ENCODE data around the gene CSTF2T. TPM values are rescaled to one million over a fixed set of nuclear protein-coding genes. Genes with fewer than 3 reads are reported as not detected.

CSTF2T gene
- total and polyA plus RNA-seq, 4 donors, result 6.2 to 25.3 (median 16.4) TPM

DNA sequence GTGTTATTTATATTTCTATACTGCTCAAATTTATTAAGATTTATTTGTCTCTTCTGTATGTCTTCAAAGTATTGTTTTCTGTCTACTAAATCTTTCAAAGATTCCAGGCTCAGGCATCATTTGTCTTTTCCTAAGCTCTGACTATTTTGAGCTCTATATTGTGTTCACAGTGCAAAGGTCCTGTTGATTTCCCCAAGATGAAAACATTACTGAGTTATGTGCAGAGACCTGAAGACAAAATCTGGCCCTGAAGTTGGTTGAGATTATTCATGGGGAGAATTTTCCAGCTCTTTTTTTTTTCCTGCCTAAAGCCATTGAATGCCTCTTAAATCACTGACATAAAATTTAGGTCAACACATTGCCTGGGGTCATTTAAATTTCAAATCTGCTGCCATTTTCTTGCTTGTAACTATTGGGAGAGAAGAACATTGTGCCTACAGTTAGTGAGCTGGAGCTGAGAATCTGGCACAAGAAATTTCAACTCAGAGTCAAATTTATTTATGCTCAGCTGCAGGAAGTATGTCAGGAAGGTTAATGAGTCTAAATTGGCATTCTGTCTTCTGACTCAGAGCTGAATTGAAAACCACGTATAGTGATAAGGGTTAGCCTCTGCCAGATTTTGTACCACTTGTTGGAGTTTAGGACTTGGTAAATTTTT lies 31.6 kb downstream of the CSTF2T start:
- Histone ChIP-seq H3K4me3 (no peak overlapping the region), H3K27me3 (ENCODE audit: control insufficient read depth in 3 of 3, insufficient read depth in 3 of 3, low read length in 2 of 3) (no peaks in the 10 kb centered on the region), H3K36me3 (ENCODE audit: control insufficient read depth in 4 of 4, insufficient read depth in 4 of 4, low read length in 4 of 4) (no peaks in the 10 kb centered on the region), H3K4me1 (ENCODE audit: control insufficient read depth in 5 of 5, insufficient read depth in 5 of 5, low read length in 5 of 5) (peaks cover 0 to 8% (median 0%) of the 10 kb centered on the region in 5 donors), H3K9me3 (ENCODE audit: control insufficient read depth in 4 of 4, insufficient read depth in 3 of 4, low read length in 3 of 4) (no peaks in the 10 kb centered on the region), H3K27ac (ENCODE audit: low read depth in 1 of 2, low read length in 1 of 2) (peak overlapping the region in 1 of 2 donors; percentile 23), H3K9ac (ENCODE audit: insufficient read depth in 1 of 2, low read length in 2 of 2) (no peak overlapping the region)
- WGBS, 2 donors, result 5 to 7% methylated on average over 1 of the region's 1 CpG
- TF ChIP-seq, protein P1, sequence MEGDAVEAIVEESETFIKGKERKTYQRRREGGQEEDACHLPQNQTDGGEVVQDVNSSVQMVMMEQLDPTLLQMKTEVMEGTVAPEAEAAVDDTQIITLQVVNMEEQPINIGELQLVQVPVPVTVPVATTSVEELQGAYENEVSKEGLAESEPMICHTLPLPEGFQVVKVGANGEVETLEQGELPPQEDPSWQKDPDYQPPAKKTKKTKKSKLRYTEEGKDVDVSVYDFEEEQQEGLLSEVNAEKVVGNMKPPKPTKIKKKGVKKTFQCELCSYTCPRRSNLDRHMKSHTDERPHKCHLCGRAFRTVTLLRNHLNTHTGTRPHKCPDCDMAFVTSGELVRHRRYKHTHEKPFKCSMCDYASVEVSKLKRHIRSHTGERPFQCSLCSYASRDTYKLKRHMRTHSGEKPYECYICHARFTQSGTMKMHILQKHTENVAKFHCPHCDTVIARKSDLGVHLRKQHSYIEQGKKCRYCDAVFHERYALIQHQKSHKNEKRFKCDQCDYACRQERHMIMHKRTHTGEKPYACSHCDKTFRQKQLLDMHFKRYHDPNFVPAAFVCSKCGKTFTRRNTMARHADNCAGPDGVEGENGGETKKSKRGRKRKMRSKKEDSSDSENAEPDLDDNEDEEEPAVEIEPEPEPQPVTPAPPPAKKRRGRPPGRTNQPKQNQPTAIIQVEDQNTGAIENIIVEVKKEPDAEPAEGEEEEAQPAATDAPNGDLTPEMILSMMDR (IDR thresholded peaks at IDR 0.05; ENCODE audit: control extremely low read depth, extremely low read depth), result no peak
- DNase-seq (peak in 1 of 3 donors; percentile 13), ATAC-seq (ENCODE audit: insufficient read depth, low FRiP score) (no peak)

DNA sequence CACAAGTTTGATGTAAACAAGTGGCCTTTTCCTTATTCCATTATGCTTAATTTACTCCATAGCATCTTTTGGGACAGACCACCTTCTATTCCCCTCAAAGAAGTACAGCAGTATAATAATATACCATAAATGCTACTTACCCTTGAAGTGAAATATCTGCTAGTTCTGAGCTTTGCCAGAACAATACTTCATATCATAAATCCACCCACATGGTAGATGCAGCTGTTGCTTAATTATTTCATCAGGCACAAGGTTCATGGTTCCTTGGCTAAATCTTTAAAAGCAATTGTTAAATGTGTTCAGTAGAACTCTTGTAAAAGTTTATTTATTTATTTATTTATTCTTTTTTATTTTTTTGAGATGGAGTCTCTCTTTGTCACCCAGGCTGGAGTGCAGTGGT lies 32.9 kb downstream of the CSTF2T start:
- DNase-seq, result no peak
- no peaks in the 10 kb centered on the region for H3K36me3 ChIP-seq (ENCODE audit: control insufficient read depth in 4 of 4, insufficient read depth in 4 of 4, low read length in 4 of 4)
- no peak for ATAC-seq (ENCODE audit: insufficient read depth, low FRiP score)
- H3K9me3 ChIP-seq (ENCODE audit: control insufficient read depth in 4 of 4, insufficient read depth in 3 of 4, low read length in 3 of 4), result no peaks in the 10 kb centered on the region
- no peak overlapping the region for H3K27ac ChIP-seq (ENCODE audit: low read depth in 1 of 2, low read length in 1 of 2)
- peaks cover 0 to 8% (median 0%) of the 10 kb centered on the region in 5 donors for H3K4me1 ChIP-seq (ENCODE audit: control insufficient read depth in 5 of 5, insufficient read depth in 5 of 5, low read length in 5 of 5)
- H3K27me3 ChIP-seq (ENCODE audit: control insufficient read depth in 3 of 3, insufficient read depth in 3 of 3, low read length in 2 of 3), result no peaks in the 10 kb centered on the region
- TF ChIP-seq, protein P1 (IDR thresholded peaks at IDR 0.05; ENCODE audit: control extremely low read depth, extremely low read depth), result no peak
- H3K4me3 ChIP-seq, result no peak overlapping the region
- no peak overlapping the region for H3K9ac ChIP-seq (ENCODE audit: insufficient read depth in 1 of 2, low read length in 2 of 2)

DNA sequence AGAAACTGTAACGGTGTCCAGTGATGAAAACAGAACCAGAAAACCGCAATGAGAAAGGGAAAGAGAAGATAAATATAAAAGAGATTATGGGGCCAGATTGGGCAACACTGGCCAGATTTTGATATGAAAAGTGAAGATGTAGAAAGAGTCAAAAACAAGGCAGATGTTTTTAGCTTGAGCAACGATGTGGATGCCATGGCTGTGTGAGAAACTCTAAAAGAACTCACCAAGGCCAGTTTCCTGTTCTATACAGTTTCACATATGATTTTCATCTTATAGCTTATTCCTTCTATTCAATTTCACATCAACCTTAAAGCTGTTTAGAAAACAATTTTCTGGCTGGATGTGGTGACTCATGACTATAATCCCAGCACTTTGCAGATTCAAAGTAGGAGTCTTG lies 36.3 kb downstream of the CSTF2T start:
- Histone ChIP-seq H3K9me3 (ENCODE audit: control insufficient read depth in 4 of 4, insufficient read depth in 3 of 4, low read length in 3 of 4) (no peaks in the 10 kb centered on the region), H3K27me3 (ENCODE audit: control insufficient read depth in 3 of 3, insufficient read depth in 3 of 3, low read length in 2 of 3) (no peaks in the 10 kb centered on the region), H3K4me1 (ENCODE audit: control insufficient read depth in 5 of 5, insufficient read depth in 5 of 5, low read length in 5 of 5) (peaks cover 0 to 5% (median 0%) of the 10 kb centered on the region in 5 donors), H3K36me3 (ENCODE audit: control insufficient read depth in 4 of 4, insufficient read depth in 4 of 4, low read length in 4 of 4) (no peaks in the 10 kb centered on the region), H3K9ac (ENCODE audit: insufficient read depth in 1 of 2, low read length in 2 of 2) (no peak overlapping the region), H3K4me3 (no peak overlapping the region), H3K27ac (ENCODE audit: low read depth in 1 of 2, low read length in 1 of 2) (no peak overlapping the region)
- TF ChIP-seq, protein P1 (IDR thresholded peaks at IDR 0.05; ENCODE audit: control extremely low read depth, extremely low read depth), result no peak
- DNase-seq (no peak), ATAC-seq (ENCODE audit: insufficient read depth, low FRiP score) (no peak)
- WGBS, 2 donors, result 86 to 92% methylated on average over 3 of the region's 3 CpGs

DNA sequence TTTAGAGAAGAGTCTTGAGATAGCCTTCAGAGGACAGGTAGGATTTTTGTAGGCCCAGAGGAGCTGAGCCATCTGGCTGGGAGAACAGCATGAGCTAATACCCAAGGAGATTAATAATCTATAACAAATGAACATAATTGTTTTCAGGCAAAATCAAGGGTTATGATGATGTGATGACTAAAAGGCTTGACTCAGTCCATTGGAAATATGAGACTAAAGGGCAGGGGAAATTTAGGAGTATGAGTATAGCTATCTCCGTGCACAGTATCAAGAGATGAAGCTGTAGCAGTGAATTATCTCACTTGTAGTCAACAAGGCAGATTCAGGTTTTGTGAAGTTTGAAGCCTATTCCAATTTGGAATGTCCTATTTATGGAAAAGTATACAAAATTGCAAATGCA lies 40.1 kb downstream of the CSTF2T start:
- TF ChIP-seq, protein P1 (IDR thresholded peaks at IDR 0.05; ENCODE audit: control extremely low read depth, extremely low read depth), result no peak
- Histone ChIP-seq H3K36me3 (ENCODE audit: control insufficient read depth in 4 of 4, insufficient read depth in 4 of 4, low read length in 4 of 4) (no peaks in the 10 kb centered on the region), H3K9me3 (ENCODE audit: control insufficient read depth in 4 of 4, insufficient read depth in 3 of 4, low read length in 3 of 4) (no peaks in the 10 kb centered on the region), H3K27ac (ENCODE audit: low read depth in 1 of 2, low read length in 1 of 2) (no peak overlapping the region), H3K9ac (ENCODE audit: insufficient read depth in 1 of 2, low read length in 2 of 2) (no peak overlapping the region), H3K4me3 (no peak overlapping the region), H3K4me1 (ENCODE audit: control insufficient read depth in 5 of 5, insufficient read depth in 5 of 5, low read length in 5 of 5) (peaks cover 0 to 6% (median 0%) of the 10 kb centered on the region in 5 donors), H3K27me3 (ENCODE audit: control insufficient read depth in 3 of 3, insufficient read depth in 3 of 3, low read length in 2 of 3) (no peaks in the 10 kb centered on the region)
- 85 to 89% methylated on average over 1 of the region's 1 CpG for WGBS, 2 donors
- no peak for ATAC-seq (ENCODE audit: insufficient read depth, low FRiP score)
- no peak for DNase-seq

Data from lung (tissue), 12 donors.